Measurements from ENCODE around the gene MSANTD7.

The MSANTD7 gene

DNA sequence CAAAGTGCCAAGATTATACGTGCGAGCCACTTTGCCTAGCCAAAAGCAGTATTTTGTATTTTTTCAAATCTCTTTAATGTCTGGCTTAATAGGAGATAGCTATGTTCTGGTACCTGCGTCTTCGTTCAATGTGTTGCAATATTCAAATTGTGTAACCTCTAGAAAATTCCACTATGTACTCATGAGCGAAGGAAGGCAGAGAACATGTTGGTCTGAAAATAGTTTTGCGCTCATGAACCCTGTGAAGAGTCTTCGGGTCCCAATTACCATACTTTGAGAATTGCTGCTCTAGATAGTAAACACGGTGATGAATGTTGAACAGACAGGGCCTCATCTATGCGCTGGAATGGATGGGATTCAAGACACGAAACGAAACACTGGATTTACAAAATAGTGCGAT, 37.8 kb downstream of the MSANTD7 start:
- Histone ChIP-seq H3K4me1 (ENCODE audit: insufficient read depth, low read length) (peaks cover 29% of the 10 kb centered on the region), H4K20me1 (ENCODE audit: insufficient read depth, low read length) (peaks cover 8% of the 10 kb centered on the region; the same call in 1 of the 2 replicates), H3K9ac (ENCODE audit: low read depth, low read length) (no peak overlapping the region), H3K4me2 (ENCODE audit: insufficient read depth, low read length) (no peak overlapping the region), H3K36me3 (ENCODE audit: insufficient read depth, low read length) (peaks cover 12% of the 10 kb centered on the region), H3K9me3 (ENCODE audit: insufficient read depth, low read length, severe bottlenecking) (no peaks in the 10 kb centered on the region), H3K4me3 (ENCODE audit: low read depth in 1 of 2, low read length in 2 of 2) (no peak overlapping the region), H3K27ac (ENCODE audit: low read length) (no peak overlapping the region), H3K79me2 (ENCODE audit: insufficient read depth, low read length) (peaks cover 44% of the 10 kb centered on the region), H3K27me3 (ENCODE audit: insufficient read depth, low read length, poor library complexity) (no peaks in the 10 kb centered on the region), H2AFZ (ENCODE audit: low read depth, low read length) (no peak overlapping the region)
- TF ChIP-seq EZH2 (IDR thresholded peaks at IDR 0.05; ENCODE audit: borderline replicate concordance, low read depth, low read length, severe bottlenecking): no peak
- TF ChIP-seq, protein P1, sequence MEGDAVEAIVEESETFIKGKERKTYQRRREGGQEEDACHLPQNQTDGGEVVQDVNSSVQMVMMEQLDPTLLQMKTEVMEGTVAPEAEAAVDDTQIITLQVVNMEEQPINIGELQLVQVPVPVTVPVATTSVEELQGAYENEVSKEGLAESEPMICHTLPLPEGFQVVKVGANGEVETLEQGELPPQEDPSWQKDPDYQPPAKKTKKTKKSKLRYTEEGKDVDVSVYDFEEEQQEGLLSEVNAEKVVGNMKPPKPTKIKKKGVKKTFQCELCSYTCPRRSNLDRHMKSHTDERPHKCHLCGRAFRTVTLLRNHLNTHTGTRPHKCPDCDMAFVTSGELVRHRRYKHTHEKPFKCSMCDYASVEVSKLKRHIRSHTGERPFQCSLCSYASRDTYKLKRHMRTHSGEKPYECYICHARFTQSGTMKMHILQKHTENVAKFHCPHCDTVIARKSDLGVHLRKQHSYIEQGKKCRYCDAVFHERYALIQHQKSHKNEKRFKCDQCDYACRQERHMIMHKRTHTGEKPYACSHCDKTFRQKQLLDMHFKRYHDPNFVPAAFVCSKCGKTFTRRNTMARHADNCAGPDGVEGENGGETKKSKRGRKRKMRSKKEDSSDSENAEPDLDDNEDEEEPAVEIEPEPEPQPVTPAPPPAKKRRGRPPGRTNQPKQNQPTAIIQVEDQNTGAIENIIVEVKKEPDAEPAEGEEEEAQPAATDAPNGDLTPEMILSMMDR (IDR thresholded peaks at IDR 0.05; ENCODE audit: borderline replicate concordance, extremely low read depth, low read length, poor library complexity, severe bottlenecking): no peak
- ATAC-seq (ENCODE audit: insufficient read depth, low read depth): no peak
- DNase-seq: no peak

DNA sequence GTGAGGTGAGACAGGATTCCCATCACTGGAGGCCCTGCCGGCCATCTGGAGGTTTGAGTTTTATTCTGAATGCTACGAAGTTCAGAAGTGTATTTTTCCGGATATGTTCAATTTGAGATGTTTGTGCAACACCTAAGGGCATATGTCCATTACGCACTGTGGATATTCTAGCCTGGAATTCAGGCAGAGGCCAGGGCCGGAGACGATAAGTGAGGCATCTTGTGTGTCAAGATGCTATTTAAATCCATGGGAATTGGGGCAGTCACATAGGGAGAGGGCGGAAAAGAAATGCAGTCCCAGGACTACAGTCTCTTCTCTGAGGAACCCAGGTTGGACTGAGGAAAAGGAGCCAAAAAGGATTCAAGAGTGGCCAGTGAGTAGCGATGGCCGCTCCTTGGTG, 38.7 kb downstream of the MSANTD7 start:
- H4K20me1 ChIP-seq (ENCODE audit: insufficient read depth, low read length): peaks cover 8% of the 10 kb centered on the region; the same call in 1 of the 2 replicates
- peaks cover 52% of the 10 kb centered on the region for H3K79me2 ChIP-seq (ENCODE audit: insufficient read depth, low read length)
- DNase-seq: no peak
- no peak overlapping the region for H3K27ac ChIP-seq (ENCODE audit: low read length)
- peak overlapping the region; percentile 99; the same call in 1 of the 2 replicates for H3K9ac ChIP-seq (ENCODE audit: low read depth, low read length)
- no peaks in the 10 kb centered on the region for H3K27me3 ChIP-seq (ENCODE audit: insufficient read depth, low read length, poor library complexity)
- TF ChIP-seq, protein P1 (IDR thresholded peaks at IDR 0.05; ENCODE audit: borderline replicate concordance, extremely low read depth, low read length, poor library complexity, severe bottlenecking): no peak
- no peak for TF ChIP-seq EZH2 (IDR thresholded peaks at IDR 0.05; ENCODE audit: borderline replicate concordance, low read depth, low read length, severe bottlenecking)
- ATAC-seq (ENCODE audit: insufficient read depth, low read depth): no peak
- H3K4me3 ChIP-seq (ENCODE audit: low read depth in 1 of 2, low read length in 2 of 2): peak overlapping the region in 1 of 2 experiments; percentile 99; a peak in 1 of 4 replicates
- H2AFZ ChIP-seq (ENCODE audit: low read depth, low read length): no peak overlapping the region
- peaks cover 7% of the 10 kb centered on the region for H3K36me3 ChIP-seq (ENCODE audit: insufficient read depth, low read length)
- H3K4me2 ChIP-seq (ENCODE audit: insufficient read depth, low read length): peak overlapping the region; percentile 82
- no peaks in the 10 kb centered on the region for H3K9me3 ChIP-seq (ENCODE audit: insufficient read depth, low read length, severe bottlenecking)
- H3K4me1 ChIP-seq (ENCODE audit: insufficient read depth, low read length): peaks cover 37% of the 10 kb centered on the region

- TF ChIP-seq, protein P1 (IDR thresholded peaks at IDR 0.05; ENCODE audit: borderline replicate concordance, extremely low read depth, low read length, poor library complexity, severe bottlenecking): no peak
- TF ChIP-seq EZH2 (IDR thresholded peaks at IDR 0.05; ENCODE audit: borderline replicate concordance, low read depth, low read length, severe bottlenecking): no peak
- Histone ChIP-seq H2AFZ (ENCODE audit: low read depth, low read length) (peak within 1 kb of the TSS; percentile 90), H3K36me3 (ENCODE audit: insufficient read depth, low read length) (peaks cover 9% of the 10 kb centered on the region), H3K4me3 (ENCODE audit: low read depth in 1 of 2, low read length in 2 of 2) (peak within 1 kb of the TSS; percentile 84 to 99), H3K27ac (ENCODE audit: low read length) (peak within 1 kb of the TSS; percentile 85), H3K9me3 (ENCODE audit: insufficient read depth, low read length, severe bottlenecking) (no peaks in the 10 kb centered on the region), H3K4me2 (ENCODE audit: insufficient read depth, low read length) (peak within 1 kb of the TSS; percentile 82), H3K4me1 (ENCODE audit: insufficient read depth, low read length) (peaks cover 45% of the 10 kb centered on the region), H3K79me2 (ENCODE audit: insufficient read depth, low read length) (peaks cover 69% of the 10 kb centered on the region), H3K27me3 (ENCODE audit: insufficient read depth, low read length, poor library complexity) (no peaks in the 10 kb centered on the region), H3K9ac (ENCODE audit: low read depth, low read length) (peak within 1 kb of the TSS; percentile 99), H4K20me1 (ENCODE audit: insufficient read depth, low read length) (peaks cover 14% of the 10 kb centered on the region; the same call in 1 of the 2 replicates)
- DNase-seq: peak; percentile 94
- peak; percentile 85 for ATAC-seq (ENCODE audit: insufficient read depth, low read depth)
These were observed 40.4 kb downstream of the MSANTD7 start, which contains the start of gene SUV39H2 for GRCh38 chr10:14878266-14879123. Gene SUV39H2, plus strand, starts transcription at chr10:14878866. Its CDS starts 23 bp downstream, at chr10:14878889.
